ENCODE measurements around the gene KSR1.
"Not testable (repeated sequence)": the region's sequence is repeated elsewhere in the genome, so short reads cannot be mapped to it uniquely, and the experiment has no call there.

Gene KSR1

GRCh38 chr17:27669136-27669535 lies 212.9 kb downstream of the KSR1 start:
- no peak for DNase-seq

GRCh38 chr17:27669850-27670249 lies 213.6 kb downstream of the KSR1 start:
- DNase-seq, result no peak

GRCh38 chr17:27670791-27671590 lies 214.7 kb downstream of the KSR1 start:
- DNase-seq, result no peak

GRCh38 chr17:27671591-27671910 lies 215.3 kb downstream of the KSR1 start:
- no peak for DNase-seq

GRCh38 chr17:27671977-27672480 lies 215.8 kb downstream of the KSR1 start:
- DNase-seq, result not testable (repeated sequence)

- no peak for DNase-seq
Measured at GRCh38 chr17:27674335-27674734, 218.1 kb downstream of the KSR1 start.
